Suppressor macrophage (primary cell): Measurements from ENCODE around the gene EXOSC3.
"Not testable (repeated sequence)": the region's sequence is repeated elsewhere in the genome, so short reads cannot be mapped to it uniquely, and the experiment has no call there.

Experiments used
- DNase-seq, 4 experiments: peaks; one replicate each; pipeline ENCODE4 v3.0.0-alpha.2; 2020 to 2022
- total RNA-seq, 17 experiments: gene quantifications; one replicate each; lab custom pipeline; 2026; ENCODE audit warnings: mixed read lengths in 6 of 17, inconsistent platforms in 3 of 17; lab: John Stamatoyannopoulos, UW

The EXOSC3 gene
- total RNA-seq: 5.9 to 19.7 (median 11.5) reads per million in 17 experiments

- peak; percentile 94 to 96 (median 96) for DNase-seq
Observed at GRCh38 chr9:37784616-37785483, at the start of gene EXOSC3. Gene EXOSC3, minus strand, starts transcription at chr9:37785064. Its CDS starts 20 bp downstream, at chr9:37785044.

GRCh38 chr9:37827483-37828165 lies 42.8 kb upstream of the EXOSC3 start:
- no peak for DNase-seq

GRCh38 chr9:37825174-37825573 lies 40.3 kb upstream of the EXOSC3 start:
- DNase-seq: not testable (repeated sequence)

- DNase-seq: no peak
Observed at GRCh38 chr9:37820142-37820541, 35.3 kb upstream of the EXOSC3 start.

- no peak for DNase-seq
Observed at GRCh38 chr9:37818849-37819248, 34.0 kb upstream of the EXOSC3 start.

- peak in 3 of 4 experiments; percentile 3 to 43 (median 30) for DNase-seq
Observed at GRCh38 chr9:37812773-37813379, 28.0 kb upstream of the EXOSC3 start.

- no peak for DNase-seq
Observed at GRCh38 chr9:37811906-37812476, 27.1 kb upstream of the EXOSC3 start.

- DNase-seq: not testable (repeated sequence)
Observed at GRCh38 chr9:37809676-37810075, 24.8 kb upstream of the EXOSC3 start.

- no peak for DNase-seq
Observed at GRCh38 chr9:37806271-37806670, 21.4 kb upstream of the EXOSC3 start.

GRCh38 chr9:37801959-37802711 lies 17.3 kb upstream of the EXOSC3 start:
- DNase-seq: no peak

GRCh38 chr9:37801287-37801850 lies 16.5 kb upstream of the EXOSC3 start:
- DNase-seq: peak; percentile 41 to 83 (median 60)

GRCh38 chr9:37800631-37801286 lies 15.9 kb upstream of the EXOSC3 start, which contains the start of gene DCAF10:
Gene DCAF10, plus strand, starts transcription at chr9:37800797. Its CDS starts 70 bp downstream, at chr9:37800867.
- DNase-seq: peak; percentile 83 to 95 (median 92)

- no peak for DNase-seq
Observed at GRCh38 chr9:37798677-37799076, 13.8 kb upstream of the EXOSC3 start.

- DNase-seq: peak in 1 of 4 experiments; percentile 15
Observed at GRCh38 chr9:37796232-37796631, 11.4 kb upstream of the EXOSC3 start.

GRCh38 chr9:37792122-37792521 lies 7.3 kb upstream of the EXOSC3 start:
- DNase-seq: no peak

- no peak for DNase-seq
Observed at GRCh38 chr9:37790096-37790495, 5.2 kb upstream of the EXOSC3 start.

- DNase-seq: peak in 3 of 4 experiments; percentile 10 to 46 (median 36)
Observed at GRCh38 chr9:37788332-37788731, 3.5 kb upstream of the EXOSC3 start.

GRCh38 chr9:37787059-37787458 lies 2.2 kb upstream of the EXOSC3 start:
- no peak for DNase-seq

GRCh38 chr9:37784291-37784615 lies 611 bp downstream of the EXOSC3 start:
- no peak for DNase-seq

GRCh38 chr9:37778534-37778933 lies 6.3 kb downstream of the EXOSC3 start:
- DNase-seq: no peak

GRCh38 chr9:37776328-37776727 lies 8.5 kb downstream of the EXOSC3 start:
- no peak for DNase-seq
